CD4-positive, alpha-beta memory T cell (primary cell): ENCODE measurements around the gene DLG4. TPM values are rescaled to one million over a fixed set of nuclear protein-coding genes. Genes with fewer than 3 reads are reported as not detected.

Experiments
- CTCF ChIA-PET: fragments of 350-600 bp; sonication (Branson Sonifier 250); formaldehyde crosslinking; loops from one replicate; lab custom pipeline; 2021; ENCODE audit warnings: inconsistent platforms; ENCODE audit not compliant: partially characterized antibody; lab: Charles Lee
- POLR2A ChIA-PET: fragments of 350-600 bp; sonication (Branson Sonifier 250); formaldehyde crosslinking; loops from one replicate; lab custom pipeline; 2021; ENCODE audit not compliant: partially characterized antibody; lab: Charles Lee
- DNase-seq, 5 donors: peaks; one replicate each; pipeline versions ENCODE4 v3.0.0 to v3.0.0-alpha.2; 2020 to 2022; ENCODE audit warnings: mixed read lengths in 1 of 5
- H3K27ac ChIP-seq: one replicate; pipeline ENCODE4 v1.7.0; 2013; ENCODE audit warnings: low read depth, low read length
- H3K27me3 ChIP-seq: 2 replicates; pipeline ENCODE4 v1.7.0; 2013; ENCODE audit warnings: mild to moderate bottlenecking, low read length, moderate library complexity; ENCODE audit not compliant: insufficient read depth
- H3K36me3 ChIP-seq: 2 replicates; pipeline ENCODE4 v1.7.0; 2013; ENCODE audit warnings: mild to moderate bottlenecking, low read length, moderate library complexity; ENCODE audit not compliant: insufficient read depth
- H3K4me1 ChIP-seq: 2 replicates; pipeline ENCODE4 v1.7.0; 2013; ENCODE audit warnings: mild to moderate bottlenecking, low read length, moderate library complexity; ENCODE audit not compliant: insufficient read depth
- H3K4me3 ChIP-seq, 2 donors: one replicate each; pipeline ENCODE4 v1.7.0; 2013; ENCODE audit warnings: low read length in 2 of 2, mild to moderate bottlenecking in 1 of 2
- H3K9me3 ChIP-seq, 2 donors: one replicate each; pipeline ENCODE4 v1.7.0; 2013; ENCODE audit warnings: low read length in 2 of 2, control low read depth in 1 of 2; ENCODE audit not compliant: control insufficient read depth in 1 of 2
- H3K27ac Mint-ChIP-seq, 7 donors: one replicate each; pipeline ENCODE4 v1.8.0; 2020 to 2021; ENCODE audit warnings: mixed read lengths in 7 of 7, mild to moderate bottlenecking in 6 of 7, inconsistent platforms in 3 of 7, moderate library complexity in 3 of 7
- H3K27me3 Mint-ChIP-seq, 2 donors: one replicate each; pipeline ENCODE4 v1.8.0; 2020 to 2021; ENCODE audit warnings: mixed read lengths in 2 of 2
- H3K36me3 Mint-ChIP-seq, 2 donors: one replicate each; pipeline ENCODE4 v1.8.0; 2020 to 2021; ENCODE audit warnings: mixed read lengths in 2 of 2, inconsistent platforms in 1 of 2, mild to moderate bottlenecking in 1 of 2
- H3K4me1 Mint-ChIP-seq, 4 donors: one replicate each; pipeline ENCODE4 v1.8.0; 2020 to 2021; ENCODE audit warnings: mixed read lengths in 4 of 4, mild to moderate bottlenecking in 1 of 4
- H3K4me3 Mint-ChIP-seq, 8 donors: one replicate each; pipeline ENCODE4 v1.8.0; 2020 to 2021; ENCODE audit warnings: mixed read lengths in 8 of 8, mild to moderate bottlenecking in 7 of 8, moderate library complexity in 6 of 8, inconsistent platforms in 3 of 8
- H3K9me3 Mint-ChIP-seq, 8 donors: one replicate each; pipeline ENCODE4 v1.8.0; 2020 to 2021; ENCODE audit warnings: mixed read lengths in 8 of 8, mild to moderate bottlenecking in 5 of 8, inconsistent platforms in 3 of 8, moderate library complexity in 1 of 8
- intact Hi-C: fragments of 100-400 bp; cut with micrococcal nuclease; formaldehyde crosslinking; loops from one replicate; pipeline ENCODE4 v1.15.1; 2023
- polyA plus RNA-seq, 2 donors: library from polyadenylated mRNA; unstranded; fragments of 300-500 nt; fragmentation: Illumina TruSeq; gene quantifications; one replicate each; pipeline ENCODE4 v1.2.3, GENCODE V29; 2021
- total RNA-seq, 2 experiments: library from RNA; stranded (reverse); gene quantifications; one replicate each; pipeline ENCODE4 v1.2.3, GENCODE V29; 2021

DLG4 gene
- total and polyA plus RNA-seq, 4 experiments from 2014 or later, result 0.44 to 7.6 (median 3.9) TPM

- Mint-ChIP-seq H3K27ac (peak overlapping the region in 4 of 7 donors; percentile 53 to 94 (median 78)), H3K9me3 (no peaks in the 10 kb centered on the region), H3K36me3 (peaks cover 6 to 47% of the 10 kb centered on the region in 2 donors), H3K27me3 (no peaks in the 10 kb centered on the region), H3K4me1 (peaks cover 19 to 43% (median 29%) of the 10 kb centered on the region in 4 donors), H3K4me3 (peak overlapping the region in 1 of 8 donors; percentile 17)
- Histone ChIP-seq H3K9me3 (no peaks in the 10 kb centered on the region), H3K36me3 (peaks cover 34% of the 10 kb centered on the region), H3K4me3 (no peak overlapping the region), H3K27me3 (no peaks in the 10 kb centered on the region), H3K27ac (no peak overlapping the region), H3K4me1 (peaks cover 34% of the 10 kb centered on the region)
- intact Hi-C loops, result no loop called here
- POLR2A ChIA-PET, result interaction anchor here (15.3 kb wide), 1 partner anchor 13 kb away, joined by 435 read pairs; the partner anchor contains the start of genes DVL2, GABARAP and PHF23
- CTCF ChIA-PET, result interaction anchor here (2.2 to 5.9 kb wide), 4 partner anchors 10 to 75 kb away, joined by 6 to 79 read pairs (median 28); partner anchors contain the start of gene DVL2
- peak in 1 of 5 donors; percentile 17 for DNase-seq
Observed at GRCh38 chr17:7222093-7222971, 2.7 kb upstream of the DLG4 start.

DNA sequence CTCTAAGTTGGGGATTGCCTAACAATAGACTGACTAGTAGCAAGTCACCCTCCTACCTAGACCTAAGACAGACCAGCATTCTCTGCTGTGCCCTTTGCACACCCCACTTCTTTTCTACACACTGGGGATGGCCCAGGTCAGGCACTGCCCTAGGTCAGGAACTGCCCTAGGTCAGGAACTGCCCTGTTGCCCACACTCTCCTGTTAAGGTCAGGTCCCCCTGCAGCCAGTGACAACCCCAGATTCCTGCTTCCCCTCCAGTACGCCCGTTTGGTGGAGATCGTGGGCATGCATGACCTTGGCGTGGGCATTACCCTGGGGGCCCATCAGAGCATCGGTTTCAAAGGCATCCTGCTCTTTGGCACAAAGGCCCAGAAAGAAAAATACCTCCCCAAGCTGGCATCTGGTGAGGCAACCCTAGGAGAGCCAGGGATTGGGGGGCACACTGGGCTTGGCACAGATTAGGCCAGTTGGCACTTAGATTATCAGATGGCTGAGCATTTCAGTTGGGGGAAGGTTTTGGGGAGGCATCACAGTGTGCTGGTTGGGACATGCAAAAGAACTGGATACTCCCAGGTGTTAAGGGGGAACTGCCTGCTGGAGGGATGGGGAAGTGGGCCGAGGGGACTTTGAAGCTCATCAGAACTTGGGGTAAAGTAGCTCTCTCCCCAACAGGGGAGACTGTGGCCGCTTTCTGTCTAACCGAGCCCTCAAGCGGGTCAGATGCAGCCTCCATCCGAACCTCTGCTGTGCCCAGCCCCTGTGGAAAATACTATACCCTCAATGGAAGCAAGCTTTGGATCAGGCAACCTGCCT lies 1.8 kb upstream of the DLG4 start:
- peaks cover 6 to 42% of the 10 kb centered on the region in 2 donors for H3K36me3 Mint-ChIP-seq
- no peaks in the 10 kb centered on the region for H3K27me3 Mint-ChIP-seq
- CTCF ChIA-PET, result interaction anchor here (0.6 to 5.9 kb wide), 13 partner anchors 11 to 176 kb away, joined by 3 to 79 read pairs (median 6); partner anchors contain the start of genes ACAP1, DVL2, GABARAP and PHF23
- no peaks in the 10 kb centered on the region for H3K27me3 ChIP-seq
- DNase-seq, result peak in 1 of 5 donors; percentile 28
- H3K4me3 ChIP-seq, result no peak overlapping the region
- H3K9me3 Mint-ChIP-seq, result no peaks in the 10 kb centered on the region
- POLR2A ChIA-PET, result interaction anchor here (0.7 to 15.3 kb wide), 13 partner anchors 14 to 173 kb away, joined by 3 to 435 read pairs (median 5); partner anchors contain the start of genes ACAP1, DVL2, GABARAP and GPS2
- H3K4me3 Mint-ChIP-seq, result peak overlapping the region in 7 of 8 donors; percentile 11 to 98 (median 92)
- intact Hi-C loops, result loop anchor here (1.0 to 2.0 kb wide), 2 partner anchors 59 to 75 kb away; partner anchors contain the start of gene SLC2A4
- H3K9me3 ChIP-seq, result no peaks in the 10 kb centered on the region
- H3K36me3 ChIP-seq, result peaks cover 26% of the 10 kb centered on the region
- H3K27ac ChIP-seq, result peak overlapping the region; percentile 80
- peaks cover 40% of the 10 kb centered on the region for H3K4me1 ChIP-seq
- H3K4me1 Mint-ChIP-seq, result peaks cover 20 to 48% (median 33%) of the 10 kb centered on the region in 4 donors
- peak overlapping the region; percentile 93 to 98 (median 94) for H3K27ac Mint-ChIP-seq

GRCh38 chr17:7220593-7221277 lies 1.1 kb upstream of the DLG4 start:
- peak; percentile 51 to 69 (median 57) for DNase-seq
- Histone ChIP-seq H3K36me3 (peaks cover 23% of the 10 kb centered on the region), H3K4me1 (peaks cover 48% of the 10 kb centered on the region), H3K4me3 (peak overlapping the region; percentile 54 to 89), H3K27me3 (no peaks in the 10 kb centered on the region), H3K27ac (peak overlapping the region; percentile 80), H3K9me3 (no peaks in the 10 kb centered on the region)
- peak overlapping the region; percentile 87 to 98 (median 92) for H3K4me3 Mint-ChIP-seq
- POLR2A ChIA-PET, result interaction anchor here (0.7 to 15.3 kb wide), 17 partner anchors 15 to 259 kb away, joined by 3 to 435 read pairs (median 5); partner anchors contain the start of genes ACAP1, DVL2, GABARAP and GPS2
- peaks cover 6 to 38% of the 10 kb centered on the region in 2 donors for H3K36me3 Mint-ChIP-seq
- peaks cover 25 to 55% (median 39%) of the 10 kb centered on the region in 4 donors for H3K4me1 Mint-ChIP-seq
- no peaks in the 10 kb centered on the region for H3K27me3 Mint-ChIP-seq
- H3K27ac Mint-ChIP-seq, result peak overlapping the region; percentile 93 to 98 (median 94)
- CTCF ChIA-PET, result interaction anchor here (0.6 to 5.9 kb wide), 14 partner anchors 12 to 175 kb away, joined by 3 to 79 read pairs (median 5); partner anchors contain the start of genes ACAP1, DVL2, GABARAP and PHF23
- intact Hi-C loops, result loop anchor here (1.0 to 2.0 kb wide), 2 partner anchors 60 to 76 kb away; partner anchors contain the start of gene SLC2A4
- H3K9me3 Mint-ChIP-seq, result no peaks in the 10 kb centered on the region

DNA sequence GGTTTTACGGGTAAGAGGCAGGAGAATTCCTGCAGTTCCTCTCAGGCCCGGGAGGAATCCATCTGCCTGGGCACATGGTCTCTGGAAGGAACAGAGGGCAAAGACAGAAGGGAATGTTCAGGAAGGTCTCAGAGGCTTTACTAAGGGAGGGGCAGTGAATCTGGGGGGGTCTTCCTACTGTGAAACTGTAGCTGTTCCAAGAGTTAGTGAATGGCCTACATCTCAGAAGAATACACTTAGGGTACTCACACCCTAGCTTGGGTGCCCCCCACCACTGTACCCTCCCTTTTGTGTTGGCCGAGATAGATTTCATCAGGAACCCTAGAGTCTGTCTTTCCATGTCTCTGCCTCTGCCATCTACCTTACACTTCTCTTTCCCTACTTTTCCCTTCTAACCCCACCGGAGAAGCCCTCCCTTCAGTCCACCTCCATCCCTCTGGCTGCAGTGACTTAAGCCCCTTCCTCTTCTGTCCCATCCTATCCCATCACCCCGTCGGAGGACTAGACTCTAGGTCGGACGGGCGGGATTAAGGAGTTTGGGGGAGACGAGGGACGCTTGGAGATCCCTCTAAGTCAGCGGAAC lies 316 bp downstream of the DLG4 start:
- peak overlapping the region; percentile 94 to 99 (median 98) for H3K27ac Mint-ChIP-seq
- peaks cover 0 to 3% (median 0%) of the 10 kb centered on the region in 8 donors for H3K9me3 Mint-ChIP-seq
- peaks cover 6 to 31% of the 10 kb centered on the region in 2 donors for H3K36me3 Mint-ChIP-seq
- H3K36me3 ChIP-seq, result peaks cover 23% of the 10 kb centered on the region
- no peaks in the 10 kb centered on the region for H3K9me3 ChIP-seq
- H3K4me3 ChIP-seq, result peak overlapping the region; percentile 54 to 89
- ChIA-PET CTCF (interaction anchor here (0.8 to 5.9 kb wide), 7 partner anchors 13 to 173 kb away, joined by 3 to 79 read pairs (median 5); partner anchors contain the start of genes DVL2 and GABARAP), POLR2A (interaction anchor here (0.5 to 15.3 kb wide), 16 partner anchors 12 to 364 kb away, joined by 3 to 435 read pairs (median 8); partner anchors contain the start of genes ACAP1, CTDNEP1, DVL2 and ELP5)
- no peaks in the 10 kb centered on the region for H3K27me3 ChIP-seq
- peak in 1 of 5 donors; percentile 11 for DNase-seq
- H3K4me1 Mint-ChIP-seq, result peaks cover 28 to 69% (median 46%) of the 10 kb centered on the region in 4 donors
- intact Hi-C loops, result loop anchor here (1.0 kb wide), 1 partner anchor 15 kb away; the partner anchor contains the start of gene DVL2
- peaks cover 59% of the 10 kb centered on the region for H3K4me1 ChIP-seq
- H3K27ac ChIP-seq, result peak overlapping the region; percentile 80
- peak overlapping the region; percentile 81 to 98 (median 90) for H3K4me3 Mint-ChIP-seq
- H3K27me3 Mint-ChIP-seq, result peaks cover 0 to 3% of the 10 kb centered on the region in 2 donors

GRCh38 chr17:7218758-7219157 lies 878 bp downstream of the DLG4 start:
- Histone ChIP-seq H3K36me3 (peaks cover 18% of the 10 kb centered on the region), H3K27ac (peak overlapping the region; percentile 80), H3K9me3 (no peaks in the 10 kb centered on the region), H3K27me3 (no peaks in the 10 kb centered on the region), H3K4me1 (peaks cover 62% of the 10 kb centered on the region), H3K4me3 (no peak overlapping the region)
- DNase-seq, result peak in 1 of 5 donors; percentile 11
- H3K27ac Mint-ChIP-seq, result peak overlapping the region in 5 of 7 donors; percentile 61 to 99 (median 98)
- intact Hi-C loops, result loop anchor here (1.0 kb wide), 1 partner anchor 16 kb away; the partner anchor contains the start of gene DVL2
- peaks cover 34 to 75% (median 50%) of the 10 kb centered on the region in 4 donors for H3K4me1 Mint-ChIP-seq
- H3K4me3 Mint-ChIP-seq, result peak overlapping the region in 7 of 8 donors; percentile 45 to 98 (median 90)
- POLR2A ChIA-PET, result interaction anchor here (1.1 to 15.3 kb wide), 9 partner anchors 11 to 365 kb away, joined by 3 to 435 read pairs (median 9); partner anchors contain the start of genes ACAP1, CTDNEP1, DVL2 and ELP5
- peaks cover 3 to 26% of the 10 kb centered on the region in 2 donors for H3K36me3 Mint-ChIP-seq
- CTCF ChIA-PET, result interaction anchor here (1.3 to 5.9 kb wide), 4 partner anchors 14 to 171 kb away, joined by 3 to 79 read pairs (median 26); partner anchors contain the start of genes DVL2 and GABARAP
- peaks cover 0 to 3% of the 10 kb centered on the region in 2 donors for H3K27me3 Mint-ChIP-seq
- peaks cover 0 to 3% (median 0%) of the 10 kb centered on the region in 8 donors for H3K9me3 Mint-ChIP-seq
